Measurements from ENCODE around the gene SCAI. TPM values are rescaled to one million over a fixed set of nuclear protein-coding genes. Genes with fewer than 3 reads are reported as not detected.

Gene SCAI
- polyA plus RNA-seq, 4 donors, result under 0.01 to 7.2 (median 0.69) TPM

Other genes starting within 250 kb of the SCAI start
- gene GOLGA1, start 202.4 kb downstream of the SCAI start, polyA plus RNA-seq, result 10 to 100 TPM in 3 of 4 donors, 1 to 10 TPM in 1; 9.1 to 18.8 (median 14.5) TPM
- 10 to 100 TPM; 22.6 to 31.5 (median 24.3) TPM for gene PPP6C, start 46.3 kb upstream of the SCAI start, polyA plus RNA-seq
- gene RABEPK, start 57.0 kb upstream of the SCAI start, polyA plus RNA-seq, result 10 to 100 TPM; 10.5 to 24.7 (median 15.0) TPM
- 100 to 1,000 TPM in 2 of 4 donors, 10 to 100 TPM in 2; 35.8 to 319 (median 138) TPM for gene HSPA5, start 97.8 kb upstream of the SCAI start, polyA plus RNA-seq
- gene GAPVD1, start 118.3 kb upstream of the SCAI start, polyA plus RNA-seq, result 10 to 100 TPM in 1 of 4 donors, 1 to 10 TPM in 3; 4.6 to 25.2 (median 7.1) TPM

Measured in small intestine (tissue), 4 donors.